H1 (cell line): Measurements from ENCODE around the gene RYR3. TPM values are rescaled to one million over a fixed set of nuclear protein-coding genes. Genes with fewer than 3 reads are reported as not detected.

ENCODE experiments used
- CTCF ChIA-PET: fragments of 300-600 bp; sonication (Branson Sonifier 250); formaldehyde crosslinking; loops from one replicate; lab custom pipeline; 2021; ENCODE audit not compliant: partially characterized antibody; lab: Charles Lee
- POLR2A ChIA-PET: fragments of 300-600 bp; sonication (Branson Sonifier 250); formaldehyde crosslinking; loops from one replicate; lab custom pipeline; 2021; ENCODE audit warnings: inconsistent platforms; ENCODE audit not compliant: partially characterized antibody; lab: Charles Lee
- DNase-seq, 2 experiments: peaks; one replicate each; pipeline versions ENCODE4 v3.0.0 to v3.0.0-alpha.2; 2010 to 2022; ENCODE audit warnings: low spot score in 2 of 2, low read depth in 1 of 2, mixed read lengths in 1 of 2
- FAIRE-seq: peaks from 2 replicates; lab custom pipeline; 2011; peaks lifted over from hg19 to GRCh38; lab: Jason Lieb, UNC
- H2AFZ ChIP-seq: 2 replicates; pipeline ENCODE4 v1.8.1; 2012; ENCODE audit warnings: low read length, inconsistent platforms
- H2AK5ac ChIP-seq: 2 replicates; pipeline ENCODE4 v1.6.1; 2013; ENCODE audit warnings: low read depth, low read length
- H2BK120ac ChIP-seq: replicated peaks from 2 replicates; pipeline ENCODE3; 2013; ENCODE audit warnings: low read depth, low read length, inconsistent platforms
- H2BK12ac ChIP-seq: 2 replicates; pipeline ENCODE4 v1.6.1; 2013; ENCODE audit warnings: low read depth, low read length
- H2BK15ac ChIP-seq: 2 replicates; pipeline ENCODE4 v1.6.1; 2013; ENCODE audit warnings: low read length
- H2BK20ac ChIP-seq: 2 replicates; pipeline ENCODE4 v1.6.1; 2013; ENCODE audit warnings: low read length
- H2BK5ac ChIP-seq: 2 replicates; pipeline ENCODE4 v1.6.1; 2013; ENCODE audit warnings: low read depth, low read length
- H3K14ac ChIP-seq: 2 replicates; pipeline ENCODE4 v1.6.1; 2013; ENCODE audit warnings: inconsistent platforms; ENCODE audit not compliant: insufficient read length
- H3K18ac ChIP-seq: 2 replicates; pipeline ENCODE4 v1.6.1; 2013; ENCODE audit warnings: low read length; ENCODE audit errors: extremely low read depth
- H3K23ac ChIP-seq: 2 replicates; pipeline ENCODE4 v1.6.1; 2013; ENCODE audit warnings: inconsistent platforms; ENCODE audit not compliant: insufficient read length
- H3K23me2 ChIP-seq: 2 replicates; pipeline ENCODE4 v1.6.1; 2013; ENCODE audit warnings: low read depth, low read length
- H3K27ac ChIP-seq: 2 replicates; pipeline ENCODE4 v1.6.1; 2011; ENCODE audit warnings: low read depth, low read length, inconsistent platforms
- H3K27me3 ChIP-seq, 4 experiments: replicated peaks in 1 of 4; 1 replicate in 1 of 4; 2 replicates in 3 of 4; pipeline versions ENCODE4 v1.6.1 to v1.8.1; 2011 to 2013; ENCODE audit warnings: low read length in 3 of 4, mild to moderate bottlenecking in 3 of 4, inconsistent platforms in 2 of 4, mixed read lengths in 2 of 4, moderate library complexity in 1 of 4; ENCODE audit not compliant: control insufficient read depth in 3 of 4, insufficient read depth in 3 of 4; ENCODE audit errors: extremely low read depth in 1 of 4
- H3K36me3 ChIP-seq, 4 experiments: 2 replicates each; pipeline versions ENCODE4 v1.6.1 to v1.8.1; 2011 to 2013; ENCODE audit warnings: mild to moderate bottlenecking in 4 of 4, low read length in 3 of 4, moderate library complexity in 2 of 4, control low read depth in 1 of 4, inconsistent platforms in 1 of 4; ENCODE audit not compliant: insufficient read depth in 4 of 4, control insufficient read depth in 2 of 4
- H3K4ac ChIP-seq: replicated peaks from 2 replicates; pipeline ENCODE3; 2013; ENCODE audit warnings: low read length, low read depth, mixed read lengths, inconsistent platforms; ENCODE audit not compliant: insufficient read length
- H3K4me1 ChIP-seq, 4 experiments: replicated peaks in 1 of 4; 1 replicate in 1 of 4; 2 replicates in 3 of 4; pipeline versions ENCODE4 v1.6.1 to v1.8.1; 2011 to 2013; ENCODE audit warnings: low read length in 3 of 4, inconsistent platforms in 2 of 4, mixed read lengths in 1 of 4; ENCODE audit not compliant: insufficient read depth in 4 of 4, control insufficient read depth in 3 of 4
- H3K4me2 ChIP-seq, 2 experiments: 2 replicates each; pipeline versions ENCODE4 v1.6.1 to v1.8.1; 2011 to 2013; ENCODE audit warnings: low read depth in 2 of 2, low read length in 2 of 2, control low read depth in 1 of 2, inconsistent platforms in 1 of 2, mild to moderate bottlenecking in 1 of 2; ENCODE audit not compliant: insufficient read depth in 1 of 2
- H3K4me3 ChIP-seq, 4 experiments: fragments of 200-600, 300-600 bp in 1 of 4; sonication (generic), shearing (Covaris generic), sonication (Bioruptor Twin) in 1 of 4; 2 replicates each; pipeline versions ENCODE4 v1.5.1 to v1.8.1; 2011 to 2016; ENCODE audit warnings: low read length in 4 of 4, low read depth in 3 of 4, control low read depth in 2 of 4, inconsistent platforms in 2 of 4, mild to moderate bottlenecking in 2 of 4, mixed read lengths in 1 of 4, moderate library complexity in 1 of 4; ENCODE audit not compliant: insufficient read depth in 2 of 4; ENCODE audit errors: extremely low read depth in 1 of 4
- H3K56ac ChIP-seq: replicated peaks from 2 replicates; pipeline ENCODE3; 2013; ENCODE audit warnings: low read depth, mild to moderate bottlenecking, mixed read lengths, low read length, inconsistent platforms; ENCODE audit not compliant: insufficient read length
- H3K79me1 ChIP-seq: 2 replicates; pipeline ENCODE4 v1.6.1; 2013; ENCODE audit warnings: low read depth, low read length, control low read depth
- H3K79me2 ChIP-seq, 2 experiments: 2 replicates each; pipeline versions ENCODE4 v1.6.1 to v1.8.1; 2012 to 2013; ENCODE audit warnings: low read length in 2 of 2, mild to moderate bottlenecking in 2 of 2, inconsistent platforms in 1 of 2; ENCODE audit not compliant: insufficient read depth in 2 of 2, control insufficient read depth in 1 of 2
- H3K9ac ChIP-seq, 4 experiments: replicated peaks in 1 of 4; 1 replicate in 1 of 4; 2 replicates in 3 of 4; pipeline versions ENCODE4 v1.6.1 to v1.8.1; 2011 to 2013; ENCODE audit warnings: low read depth in 3 of 4, low read length in 3 of 4, control low read depth in 2 of 4, mild to moderate bottlenecking in 2 of 4, moderate library complexity in 2 of 4, inconsistent platforms in 1 of 4; ENCODE audit errors: extremely low read depth in 1 of 4
- H3K9me3 ChIP-seq, 2 experiments: 2 replicates each; pipeline versions ENCODE4 v1.6.1 to v1.8.1; 2012 to 2013; ENCODE audit warnings: mild to moderate bottlenecking in 2 of 2, moderate library complexity in 2 of 2, control low read depth in 1 of 2, inconsistent platforms in 1 of 2, low read depth in 1 of 2, low read length in 1 of 2, mixed read lengths in 1 of 2; ENCODE audit not compliant: insufficient read depth in 2 of 2
- H4K20me1 ChIP-seq, 2 experiments: replicated peaks in 1 of 2; 2 replicates each; pipeline versions ENCODE3 to v1.8.1; 2011 to 2013; ENCODE audit warnings: inconsistent platforms in 2 of 2, low read length in 2 of 2, mild to moderate bottlenecking in 1 of 2; ENCODE audit not compliant: insufficient read depth in 2 of 2, control insufficient read depth in 1 of 2
- H4K5ac ChIP-seq: 2 replicates; pipeline ENCODE4 v1.6.1; 2013; ENCODE audit warnings: low read length, low read depth, mixed read lengths, inconsistent platforms; ENCODE audit not compliant: insufficient read length
- H4K8ac ChIP-seq: 2 replicates; pipeline ENCODE4 v1.8.0; 2013; ENCODE audit warnings: mild to moderate bottlenecking, moderate library complexity, low read length, inconsistent platforms; ENCODE audit not compliant: insufficient read depth; ENCODE audit errors: extremely low read depth
- H4K91ac ChIP-seq: replicated peaks from 2 replicates; pipeline ENCODE3; 2013; ENCODE audit warnings: low read length, mixed read lengths, inconsistent platforms; ENCODE audit not compliant: insufficient read length
- ASH2L ChIP-seq: fragments of 200-600, 300-600 bp; sonication (generic); IDR thresholded peaks from one replicate; pipeline ENCODE4 v1.7.1; 2017; ENCODE audit warnings: low read length
- BACH1 ChIP-seq: IDR thresholded peaks from 2 replicates; pipeline ENCODE4 v1.6.1; 2012; ENCODE audit warnings: low read length, improper control_type of control experiment
- BRCA1 ChIP-seq: IDR thresholded peaks from 2 replicates; pipeline ENCODE4 v1.6.1; 2012; ENCODE audit warnings: low read depth, low read length, improper control_type of control experiment
- CBX5 ChIP-seq: fragments of 300-800, 300-1000 bp; sonication (generic); IDR thresholded peaks from 2 replicates; pipeline ENCODE4 v1.7.1; 2016; ENCODE audit warnings: antibody characterized with exemption, low read length, low read depth
- CEBPB ChIP-seq: IDR thresholded peaks from 2 replicates; pipeline ENCODE4 v1.6.1; 2012; ENCODE audit warnings: low read depth, low read length
- CHD2 ChIP-seq: IDR thresholded peaks from 2 replicates; pipeline ENCODE4 v1.6.1; 2012; ENCODE audit warnings: low read length, improper control_type of control experiment
- EZH2 ChIP-seq: fragments of 200-600 bp; sonication (generic); IDR thresholded peaks from 2 replicates; pipeline ENCODE4 v1.7.1; 2012; ENCODE audit warnings: low read depth, mild to moderate bottlenecking, moderate library complexity, low read length, inconsistent platforms; ENCODE audit not compliant: severe bottlenecking
- HDAC2 ChIP-seq, 2 experiments: fragments of 300-600 bp in 1 of 2; sonication (generic) in 1 of 2; IDR thresholded peaks; 2 replicates each; pipeline ENCODE4 v1.6.1; 2011 to 2012; ENCODE audit warnings: low read depth in 2 of 2, low read length in 2 of 2, mild to moderate bottlenecking in 2 of 2, moderate library complexity in 2 of 2, borderline replicate concordance in 1 of 2, inconsistent platforms in 1 of 2
- MAFK ChIP-seq: IDR thresholded peaks from 2 replicates; pipeline ENCODE4 v1.6.1; 2012; ENCODE audit warnings: low read depth, mild to moderate bottlenecking, improper control_type of control experiment, low read length
- PHF8 ChIP-seq: fragments of 200-600 bp; sonication (generic); conservative IDR thresholded peaks from 2 replicates; pipeline ENCODE4 v1.7.1; 2012; ENCODE audit warnings: low read depth, mild to moderate bottlenecking, inconsistent platforms, low read length, moderate library complexity
- SIRT6 ChIP-seq: IDR thresholded peaks from one replicate; pipeline ENCODE4 v1.7.1; 2012; ENCODE audit warnings: low read length, inconsistent platforms
- SRF ChIP-seq: IDR thresholded peaks from 2 replicates; pipeline ENCODE4 v1.6.1; 2011; ENCODE audit warnings: mild to moderate bottlenecking, low read depth, low read length, moderate library complexity
- SUZ12 ChIP-seq: fragments of 200-600 bp; sonication (generic); IDR thresholded peaks from 2 replicates; pipeline ENCODE4 v1.6.1; 2012; ENCODE audit warnings: mild to moderate bottlenecking, inconsistent platforms, low read length, moderate library complexity, mixed read lengths
- TEAD4 ChIP-seq: IDR thresholded peaks from 2 replicates; pipeline ENCODE4 v1.6.1; 2012; ENCODE audit warnings: low read depth, low read length, inconsistent platforms, mixed read lengths
- WGBS, 2 experiments: shearing (Covaris generic) in 1 of 2; methylation state at CpG; one replicate each; pipeline versions ENCODE4 v1.1.6 to v1.1.7; 2013 to 2015; ENCODE audit warnings: low lambda C conversion rate in 2 of 2, mixed read lengths in 2 of 2, inconsistent platforms in 1 of 2, low coverage in 1 of 2, missing lambda C conversion rate in 1 of 2; ENCODE audit not compliant: insufficient replicate concordance in 2 of 2, insufficient coverage in 1 of 2, insufficient read length in 1 of 2; ENCODE audit errors: extremely low coverage in 1 of 2, missing lambda C conversion rate in 1 of 2; 5-methylcytosine and 5-hydroxymethylcytosine counted together
- polyA plus RNA-seq, 7 experiments: library from polyadenylated mRNA; depleted of rRNA in 3 of 7; stranded (reverse) in 5 of 7; unstranded in 2 of 7; fragments of >200 nt in 5 of 7; fragments of 200-250 nt in 2 of 7; gene quantifications; 1 replicate in 5 of 7; 2 replicates in 1 of 7; 4 replicates in 1 of 7; pipeline versions ENCODE4 v1.2.1 to v1.2.3, GENCODE V29; 2011 to 2013; ENCODE audit warnings: missing spikeins in 2 of 7, mixed read lengths in 2 of 7
- total RNA-seq: library from RNA; stranded (reverse); fragmentation: NEBNext Ultra II Directional; extraction: Animal tissue kit (Norgen Biotek cat#: 25700); gene quantifications from 2 replicates; pipeline ENCODE4 v1.2.1, GENCODE V29; 2021

RYR3 gene
- total and polyA plus RNA-seq, 2 of the 8 experiments (the other 6 are each of a cell fraction or from before 2014, with no cell fraction given): 0.33 to 3.4 TPM

DNA sequence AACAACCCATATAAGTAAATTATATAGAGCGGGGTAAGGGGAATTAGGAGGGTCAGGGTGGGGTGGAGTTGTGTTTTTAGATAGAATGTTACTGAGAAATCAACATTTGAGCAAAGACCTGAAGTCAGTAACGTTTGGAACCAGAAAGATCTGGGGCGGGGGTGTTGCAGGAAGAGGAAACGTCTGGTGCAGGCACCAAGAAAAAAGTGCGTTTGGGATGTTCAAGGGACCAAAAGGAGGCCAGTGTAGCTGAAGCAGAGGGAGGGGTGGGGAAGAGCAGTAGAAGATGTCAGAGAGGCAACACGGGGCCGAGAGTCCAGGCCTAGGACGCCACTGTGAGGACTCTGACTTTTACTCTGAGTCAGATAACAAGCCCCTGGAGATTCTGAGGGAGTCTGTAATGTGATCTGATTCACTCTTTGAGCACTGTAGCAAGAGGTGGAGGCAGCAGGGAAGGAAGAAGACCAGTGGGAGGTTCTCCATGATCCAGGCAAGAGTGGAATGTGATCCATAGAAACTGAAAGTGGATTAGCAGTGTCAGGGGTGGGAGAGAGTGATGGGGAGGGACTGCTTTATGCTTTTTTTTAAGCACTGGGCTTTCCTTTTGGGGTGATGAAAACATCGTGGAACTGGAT is 478.3 kb downstream of the RYR3 start:
- WGBS, 2 experiments: 61% methylated on average over 9 of the region's 9 CpGs; no CpG with 5 or more reads in 1 of the 2 experiments
- no peak for FAIRE-seq
- no peak overlapping the region for H3K14ac ChIP-seq

More for the DNA sequence above, 478.3 kb downstream of the RYR3 start:
- no peak overlapping the region for H3K27ac ChIP-seq
- H2BK20ac ChIP-seq: no peak overlapping the region
- no peak overlapping the region for H4K5ac ChIP-seq
- H4K91ac ChIP-seq: no peak overlapping the region
- H3K23ac ChIP-seq: no peak overlapping the region
- H3K9ac ChIP-seq: no peak overlapping the region
- no peaks in the 10 kb centered on the region for H3K27me3 ChIP-seq
- H2BK15ac ChIP-seq: no peak overlapping the region
- no peak overlapping the region for H2AK5ac ChIP-seq
- TF ChIP-seq SRF: no peak
- no peak for TF ChIP-seq MAFK
- no peak for TF ChIP-seq SUZ12
- TF ChIP-seq CHD2: no peak
- TF ChIP-seq ASH2L: no peak
- TF ChIP-seq BRCA1: no peak
- TF ChIP-seq CEBPB: no peak
- TF ChIP-seq TEAD4: no peak
- no peak for TF ChIP-seq SIRT6
- no peak for TF ChIP-seq BACH1
- no peak for TF ChIP-seq PHF8
- no peak for TF ChIP-seq CBX5
- no peak for TF ChIP-seq EZH2
- no peak for TF ChIP-seq HDAC2 (IDR thresholded peaks at IDR 0.05; ENCODE audit: borderline replicate concordance in 1 of 2, low read depth in 2 of 2, low read length in 2 of 2)
- H3K4me1 ChIP-seq: no peaks in the 10 kb centered on the region
- H3K79me1 ChIP-seq: no peaks in the 10 kb centered on the region
- no peak overlapping the region for H2BK120ac ChIP-seq
- no peak overlapping the region for H3K4ac ChIP-seq
- H2BK12ac ChIP-seq: no peak overlapping the region
- H3K36me3 ChIP-seq: no peaks in the 10 kb centered on the region
- H2BK5ac ChIP-seq: no peak overlapping the region
- no peak overlapping the region for H3K4me3 ChIP-seq
- no peaks in the 10 kb centered on the region for H3K9me3 ChIP-seq
- H3K4me2 ChIP-seq: no peak overlapping the region
- no peak overlapping the region for H3K18ac ChIP-seq
- no peaks in the 10 kb centered on the region; the same call in 1 of the 2 replicates for H3K23me2 ChIP-seq
- DNase-seq: no peak
- no peaks in the 10 kb centered on the region for H3K79me2 ChIP-seq
- no peak overlapping the region for H2AFZ ChIP-seq
- H4K20me1 ChIP-seq: no peaks in the 10 kb centered on the region
- no peak overlapping the region for H3K56ac ChIP-seq
- no peak overlapping the region for H4K8ac ChIP-seq
- POLR2A ChIA-PET: no interaction called here
- CTCF ChIA-PET: interaction anchor here (0.8 kb wide), 1 partner anchor 11 kb away, joined by 3 read pairs; no protein-coding TSS in a partner anchor
